ENCODE data around the gene UBE3C.
"Not testable (repeated sequence)": the region's sequence is repeated elsewhere in the genome, so short reads cannot be mapped to it uniquely, and the experiment has no call there.

UBE3C gene

GRCh38 chr7:157151626-157152339 lies 13.1 kb downstream of the UBE3C start:
- Histone ChIP-seq H3K27me3 (ENCODE audit: control insufficient read depth, insufficient read depth, low read length) (no peaks in the 10 kb centered on the region), H3K4me3 (ENCODE audit: low read depth, low read length) (no peak overlapping the region), H3K27ac (ENCODE audit: low read depth, low read length) (no peak overlapping the region), H3K36me3 (ENCODE audit: control insufficient read depth, insufficient read depth, low read length) (peaks cover 7% of the 10 kb centered on the region; the same call in 1 of the 2 replicates), H3K4me1 (ENCODE audit: control insufficient read depth, insufficient read depth, low read length) (peaks cover 26% of the 10 kb centered on the region), H3K9ac (ENCODE audit: low read depth, low read length) (no peak overlapping the region), H3K9me3 (ENCODE audit: control insufficient read depth, insufficient read depth, low read length) (no peaks in the 10 kb centered on the region)

- Histone ChIP-seq H3K4me1 (ENCODE audit: control insufficient read depth, insufficient read depth, low read length) (peaks cover 26% of the 10 kb centered on the region), H3K4me3 (ENCODE audit: low read depth, low read length) (no peak overlapping the region), H3K9ac (ENCODE audit: low read depth, low read length) (no peak overlapping the region), H3K36me3 (ENCODE audit: control insufficient read depth, insufficient read depth, low read length) (peaks cover 7% of the 10 kb centered on the region; the same call in 1 of the 2 replicates), H3K27me3 (ENCODE audit: control insufficient read depth, insufficient read depth, low read length) (no peaks in the 10 kb centered on the region), H3K9me3 (ENCODE audit: control insufficient read depth, insufficient read depth, low read length) (no peaks in the 10 kb centered on the region), H3K27ac (ENCODE audit: low read depth, low read length) (no peak overlapping the region)
Measured at GRCh38 chr7:157152391-157152937, 13.7 kb downstream of the UBE3C start.

- no peaks in the 10 kb centered on the region for H3K27me3 ChIP-seq (ENCODE audit: control insufficient read depth, insufficient read depth, low read length)
- H3K4me3 ChIP-seq (ENCODE audit: low read depth, low read length), result no peak overlapping the region
- H3K9me3 ChIP-seq (ENCODE audit: control insufficient read depth, insufficient read depth, low read length), result no peaks in the 10 kb centered on the region
- no peak overlapping the region for H3K27ac ChIP-seq (ENCODE audit: low read depth, low read length)
- peaks cover 7% of the 10 kb centered on the region; the same call in 1 of the 2 replicates for H3K36me3 ChIP-seq (ENCODE audit: control insufficient read depth, insufficient read depth, low read length)
- peaks cover 29% of the 10 kb centered on the region for H3K4me1 ChIP-seq (ENCODE audit: control insufficient read depth, insufficient read depth, low read length)
- no peak overlapping the region for H3K9ac ChIP-seq (ENCODE audit: low read depth, low read length)
Measured at GRCh38 chr7:157153260-157153659, 14.5 kb downstream of the UBE3C start.

- Histone ChIP-seq H3K9ac (ENCODE audit: low read depth, low read length) (no peak overlapping the region), H3K4me1 (ENCODE audit: control insufficient read depth, insufficient read depth, low read length) (peaks cover 24% of the 10 kb centered on the region), H3K9me3 (ENCODE audit: control insufficient read depth, insufficient read depth, low read length) (no peaks in the 10 kb centered on the region), H3K4me3 (ENCODE audit: low read depth, low read length) (no peak overlapping the region), H3K36me3 (ENCODE audit: control insufficient read depth, insufficient read depth, low read length) (peaks cover 7% of the 10 kb centered on the region; the same call in 1 of the 2 replicates), H3K27me3 (ENCODE audit: control insufficient read depth, insufficient read depth, low read length) (no peaks in the 10 kb centered on the region), H3K27ac (ENCODE audit: low read depth, low read length) (no peak overlapping the region)
Measured at GRCh38 chr7:157155959-157156358, 17.2 kb downstream of the UBE3C start.

- Histone ChIP-seq H3K36me3 (ENCODE audit: control insufficient read depth, insufficient read depth, low read length) (peaks cover 7% of the 10 kb centered on the region; the same call in 1 of the 2 replicates), H3K27me3 (ENCODE audit: control insufficient read depth, insufficient read depth, low read length) (no peaks in the 10 kb centered on the region), H3K4me1 (ENCODE audit: control insufficient read depth, insufficient read depth, low read length) (peaks cover 15% of the 10 kb centered on the region; the same call in 1 of the 2 replicates), H3K9me3 (ENCODE audit: control insufficient read depth, insufficient read depth, low read length) (no peaks in the 10 kb centered on the region), H3K27ac (ENCODE audit: low read depth, low read length) (peak overlapping the region; percentile 32), H3K9ac (ENCODE audit: low read depth, low read length) (no peak overlapping the region), H3K4me3 (ENCODE audit: low read depth, low read length) (no peak overlapping the region)
Measured at GRCh38 chr7:157158400-157158799, 19.7 kb downstream of the UBE3C start.

GRCh38 chr7:157159537-157159936 lies 20.8 kb downstream of the UBE3C start:
- H3K36me3 ChIP-seq (ENCODE audit: control insufficient read depth, insufficient read depth, low read length), result peaks cover 17% of the 10 kb centered on the region
- H3K27ac ChIP-seq (ENCODE audit: low read depth, low read length); H3K4me3 ChIP-seq (ENCODE audit: low read depth, low read length); H3K9me3 ChIP-seq (ENCODE audit: control insufficient read depth, insufficient read depth, low read length); H3K9ac ChIP-seq (ENCODE audit: low read depth, low read length); H3K27me3 ChIP-seq (ENCODE audit: control insufficient read depth, insufficient read depth, low read length): not testable (repeated sequence)
- peaks cover 15% of the 10 kb centered on the region; the same call in 1 of the 2 replicates for H3K4me1 ChIP-seq (ENCODE audit: control insufficient read depth, insufficient read depth, low read length)

- Histone ChIP-seq H3K4me1 (ENCODE audit: control insufficient read depth, insufficient read depth, low read length) (peaks cover 11% of the 10 kb centered on the region; the same call in 1 of the 2 replicates), H3K27me3 (ENCODE audit: control insufficient read depth, insufficient read depth, low read length) (no peaks in the 10 kb centered on the region), H3K4me3 (ENCODE audit: low read depth, low read length) (no peak overlapping the region), H3K9me3 (ENCODE audit: control insufficient read depth, insufficient read depth, low read length) (no peaks in the 10 kb centered on the region), H3K36me3 (ENCODE audit: control insufficient read depth, insufficient read depth, low read length) (peaks cover 23% of the 10 kb centered on the region), H3K27ac (ENCODE audit: low read depth, low read length) (no peak overlapping the region), H3K9ac (ENCODE audit: low read depth, low read length) (no peak overlapping the region)
Measured at GRCh38 chr7:157160433-157160832, 21.7 kb downstream of the UBE3C start.

- H3K9ac ChIP-seq (ENCODE audit: low read depth, low read length), result no peak overlapping the region
- H3K4me3 ChIP-seq (ENCODE audit: low read depth, low read length), result no peak overlapping the region
- no peaks in the 10 kb centered on the region for H3K9me3 ChIP-seq (ENCODE audit: control insufficient read depth, insufficient read depth, low read length)
- no peaks in the 10 kb centered on the region for H3K4me1 ChIP-seq (ENCODE audit: control insufficient read depth, insufficient read depth, low read length)
- H3K36me3 ChIP-seq (ENCODE audit: control insufficient read depth, insufficient read depth, low read length), result peaks cover 68% of the 10 kb centered on the region
- no peaks in the 10 kb centered on the region for H3K27me3 ChIP-seq (ENCODE audit: control insufficient read depth, insufficient read depth, low read length)
- H3K27ac ChIP-seq (ENCODE audit: low read depth, low read length), result no peak overlapping the region
Measured at GRCh38 chr7:157165987-157166386, 27.3 kb downstream of the UBE3C start.

GRCh38 chr7:157168571-157168970 lies 29.8 kb downstream of the UBE3C start:
- Histone ChIP-seq H3K9ac (ENCODE audit: low read depth, low read length) (no peak overlapping the region), H3K9me3 (ENCODE audit: control insufficient read depth, insufficient read depth, low read length) (no peaks in the 10 kb centered on the region), H3K27me3 (ENCODE audit: control insufficient read depth, insufficient read depth, low read length) (no peaks in the 10 kb centered on the region), H3K4me3 (ENCODE audit: low read depth, low read length) (no peak overlapping the region), H3K4me1 (ENCODE audit: control insufficient read depth, insufficient read depth, low read length) (no peaks in the 10 kb centered on the region), H3K36me3 (ENCODE audit: control insufficient read depth, insufficient read depth, low read length) (peaks cover 83% of the 10 kb centered on the region), H3K27ac (ENCODE audit: low read depth, low read length) (no peak overlapping the region)

GRCh38 chr7:157176771-157177170 lies 38.0 kb downstream of the UBE3C start:
- no peaks in the 10 kb centered on the region for H3K9me3 ChIP-seq (ENCODE audit: control insufficient read depth, insufficient read depth, low read length)
- no peak overlapping the region for H3K4me3 ChIP-seq (ENCODE audit: low read depth, low read length)
- H3K9ac ChIP-seq (ENCODE audit: low read depth, low read length), result no peak overlapping the region
- H3K27me3 ChIP-seq (ENCODE audit: control insufficient read depth, insufficient read depth, low read length), result no peaks in the 10 kb centered on the region
- no peaks in the 10 kb centered on the region for H3K4me1 ChIP-seq (ENCODE audit: control insufficient read depth, insufficient read depth, low read length)
- no peak overlapping the region for H3K27ac ChIP-seq (ENCODE audit: low read depth, low read length)
- H3K36me3 ChIP-seq (ENCODE audit: control insufficient read depth, insufficient read depth, low read length), result peaks cover 96% of the 10 kb centered on the region

- no peak overlapping the region for H3K27ac ChIP-seq (ENCODE audit: low read depth, low read length)
- H3K27me3 ChIP-seq (ENCODE audit: control insufficient read depth, insufficient read depth, low read length), result no peaks in the 10 kb centered on the region
- no peaks in the 10 kb centered on the region for H3K4me1 ChIP-seq (ENCODE audit: control insufficient read depth, insufficient read depth, low read length)
- no peak overlapping the region for H3K4me3 ChIP-seq (ENCODE audit: low read depth, low read length)
- H3K36me3 ChIP-seq (ENCODE audit: control insufficient read depth, insufficient read depth, low read length), result peaks cover 96% of the 10 kb centered on the region
- no peaks in the 10 kb centered on the region for H3K9me3 ChIP-seq (ENCODE audit: control insufficient read depth, insufficient read depth, low read length)
- H3K9ac ChIP-seq (ENCODE audit: low read depth, low read length), result no peak overlapping the region
Measured at GRCh38 chr7:157177333-157177982, 38.7 kb downstream of the UBE3C start.
